Measurements from ENCODE around the gene ELAPOR2.
"Not testable (repeated sequence)": the region's sequence is repeated elsewhere in the genome, so short reads cannot be mapped to it uniquely, and the experiment has no call there.

Gene ELAPOR2

DNA sequence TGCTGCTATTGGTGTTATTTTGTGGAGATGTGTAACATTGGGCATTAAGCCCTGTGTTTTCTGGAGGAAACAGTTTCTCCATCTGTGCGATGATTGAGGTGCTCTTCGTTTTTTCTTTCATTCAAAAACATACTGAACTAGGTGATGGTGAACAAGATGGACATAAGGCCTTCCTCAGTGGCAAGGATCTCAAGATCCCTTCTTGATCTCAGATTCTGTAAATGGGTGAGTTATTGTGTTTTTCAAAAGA, 759 bp upstream of the ELAPOR2 start:
- TF ChIP-seq, protein P1, sequence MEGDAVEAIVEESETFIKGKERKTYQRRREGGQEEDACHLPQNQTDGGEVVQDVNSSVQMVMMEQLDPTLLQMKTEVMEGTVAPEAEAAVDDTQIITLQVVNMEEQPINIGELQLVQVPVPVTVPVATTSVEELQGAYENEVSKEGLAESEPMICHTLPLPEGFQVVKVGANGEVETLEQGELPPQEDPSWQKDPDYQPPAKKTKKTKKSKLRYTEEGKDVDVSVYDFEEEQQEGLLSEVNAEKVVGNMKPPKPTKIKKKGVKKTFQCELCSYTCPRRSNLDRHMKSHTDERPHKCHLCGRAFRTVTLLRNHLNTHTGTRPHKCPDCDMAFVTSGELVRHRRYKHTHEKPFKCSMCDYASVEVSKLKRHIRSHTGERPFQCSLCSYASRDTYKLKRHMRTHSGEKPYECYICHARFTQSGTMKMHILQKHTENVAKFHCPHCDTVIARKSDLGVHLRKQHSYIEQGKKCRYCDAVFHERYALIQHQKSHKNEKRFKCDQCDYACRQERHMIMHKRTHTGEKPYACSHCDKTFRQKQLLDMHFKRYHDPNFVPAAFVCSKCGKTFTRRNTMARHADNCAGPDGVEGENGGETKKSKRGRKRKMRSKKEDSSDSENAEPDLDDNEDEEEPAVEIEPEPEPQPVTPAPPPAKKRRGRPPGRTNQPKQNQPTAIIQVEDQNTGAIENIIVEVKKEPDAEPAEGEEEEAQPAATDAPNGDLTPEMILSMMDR (IDR thresholded peaks at IDR 0.05; ENCODE audit: extremely low read depth, missing control alignments), result no peak
- no peak for DNase-seq (ENCODE audit: low spot score)

DNA sequence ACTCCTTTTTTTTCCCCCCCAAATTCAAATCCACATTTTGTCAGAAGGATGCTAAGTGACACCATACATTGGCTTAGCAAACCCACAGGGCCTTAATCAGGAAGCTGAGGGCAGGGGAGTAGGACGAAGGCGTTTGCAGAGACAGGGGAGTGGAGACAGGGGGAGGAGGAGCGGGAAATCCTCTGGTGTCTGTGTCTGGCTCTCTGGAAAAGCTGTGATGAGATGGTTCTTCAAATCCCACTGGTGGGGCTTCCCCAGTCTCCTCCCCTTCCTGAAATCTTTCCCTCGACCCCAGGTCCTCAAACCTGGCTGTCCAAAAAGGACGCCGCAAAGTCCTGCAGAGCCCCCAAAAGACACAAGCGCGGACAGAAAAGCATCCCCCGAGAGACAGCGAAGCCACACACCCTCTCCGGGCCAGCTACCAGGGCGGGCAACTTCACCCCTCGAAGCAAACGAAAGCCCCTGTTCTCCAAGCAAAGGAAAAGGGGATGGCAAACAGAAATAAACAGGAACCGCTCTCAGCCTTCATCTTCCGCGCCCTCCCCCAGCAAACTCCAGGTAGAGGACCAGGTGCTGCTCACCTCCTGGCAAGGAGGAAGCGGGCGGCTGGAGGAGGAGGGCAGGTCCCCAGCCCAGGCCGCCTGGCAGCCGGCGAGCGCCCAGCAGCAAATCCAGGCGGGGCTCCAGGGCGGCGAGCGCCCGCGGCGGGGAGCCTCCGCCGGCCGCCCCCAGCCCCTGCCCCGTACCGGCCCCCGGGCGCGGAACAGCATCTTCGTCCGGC, 520 bp downstream of the ELAPOR2 start:
- no peak for DNase-seq (ENCODE audit: low spot score)
- TF ChIP-seq, protein P1 (IDR thresholded peaks at IDR 0.05; ENCODE audit: extremely low read depth, missing control alignments), result no peak

DNA sequence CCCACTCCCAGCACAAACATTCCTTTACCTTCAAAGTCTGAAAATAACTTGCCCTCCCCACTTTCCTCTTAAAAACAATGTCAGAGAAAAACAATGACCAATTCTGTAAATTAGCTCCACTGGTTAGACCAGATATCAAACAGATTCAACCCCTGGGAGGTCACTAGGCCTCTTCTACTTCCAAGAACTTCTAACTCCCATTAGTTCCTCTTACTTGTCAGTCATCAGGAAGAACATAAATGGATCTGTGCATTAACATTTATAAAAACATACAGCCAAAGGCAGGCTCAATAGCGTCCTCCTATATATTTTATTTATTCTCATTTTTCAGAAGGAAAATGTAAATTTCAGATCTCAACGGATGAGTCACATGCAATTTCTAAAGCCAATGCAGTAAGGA, 2.2 kb downstream of the ELAPOR2 start:
- TF ChIP-seq, protein P1 (IDR thresholded peaks at IDR 0.05; ENCODE audit: extremely low read depth, missing control alignments), result no peak
- no peak for DNase-seq (ENCODE audit: low spot score)

DNA sequence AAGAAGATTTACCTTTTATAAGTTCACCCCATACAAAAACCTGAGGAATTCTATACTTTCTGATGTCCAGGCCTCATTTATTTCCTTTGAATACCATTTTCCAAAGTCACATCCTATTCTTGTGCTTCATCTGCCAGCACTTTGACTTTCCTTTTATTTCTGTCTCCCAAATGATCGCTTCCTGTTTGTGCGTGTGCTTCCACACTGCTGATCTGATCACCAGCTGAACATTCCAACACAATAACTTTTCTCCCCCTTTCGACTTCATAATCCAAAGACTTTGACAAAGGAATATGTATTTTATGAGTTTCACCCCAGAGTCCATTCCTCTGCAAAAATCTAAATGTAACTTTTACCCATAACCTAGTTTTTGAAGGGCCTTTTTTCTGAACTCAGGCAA, 3.1 kb downstream of the ELAPOR2 start:
- DNase-seq (ENCODE audit: low spot score), result no peak

DNA sequence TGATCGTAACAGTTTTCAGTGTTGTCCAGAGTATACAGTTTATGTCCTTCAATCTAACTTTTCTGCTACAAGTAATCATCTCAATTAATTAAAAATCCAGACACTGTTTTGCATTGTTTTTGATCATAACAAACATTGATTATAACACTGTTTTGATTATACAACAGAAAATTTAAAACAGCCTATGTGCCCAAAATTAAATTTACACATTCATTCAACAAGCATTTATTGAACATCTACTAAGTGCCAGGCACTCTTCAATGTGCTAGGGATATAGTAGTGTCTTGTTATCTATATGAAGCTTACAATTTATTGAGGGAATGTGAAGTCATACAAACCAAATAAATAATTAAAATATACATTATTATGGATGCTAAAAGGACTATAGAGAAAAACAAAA, 10.6 kb downstream of the ELAPOR2 start:
- TF ChIP-seq, protein P1 (IDR thresholded peaks at IDR 0.05; ENCODE audit: extremely low read depth, missing control alignments), result no peak
- DNase-seq (ENCODE audit: low spot score), result no peak

More for the DNA sequence above, 3.1 kb downstream of the ELAPOR2 start:
- TF ChIP-seq, protein P1 (IDR thresholded peaks at IDR 0.05; ENCODE audit: extremely low read depth, missing control alignments), result no peak

DNA sequence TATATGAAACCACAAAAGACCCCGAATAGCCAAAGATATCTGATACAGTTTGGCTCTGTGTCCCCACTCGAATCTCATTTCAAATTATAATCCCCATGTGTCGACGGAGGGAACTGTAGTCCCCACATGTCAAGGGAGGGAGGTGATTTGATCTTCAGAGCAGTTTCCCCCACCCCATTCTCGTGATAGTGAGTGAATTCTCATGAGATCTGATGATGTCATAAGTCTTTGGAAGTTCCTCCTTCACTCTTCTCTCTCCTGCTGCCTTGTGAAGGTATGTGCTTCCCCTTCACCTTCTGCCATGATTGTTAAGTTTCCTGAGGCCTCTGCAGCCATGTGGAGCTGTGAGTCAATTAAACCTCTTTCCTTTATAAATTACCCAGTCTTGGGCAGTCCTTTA, 13.0 kb downstream of the ELAPOR2 start:
- no peak for DNase-seq (ENCODE audit: low spot score)
- TF ChIP-seq, protein P1 (IDR thresholded peaks at IDR 0.05; ENCODE audit: extremely low read depth, missing control alignments), result no peak

DNA sequence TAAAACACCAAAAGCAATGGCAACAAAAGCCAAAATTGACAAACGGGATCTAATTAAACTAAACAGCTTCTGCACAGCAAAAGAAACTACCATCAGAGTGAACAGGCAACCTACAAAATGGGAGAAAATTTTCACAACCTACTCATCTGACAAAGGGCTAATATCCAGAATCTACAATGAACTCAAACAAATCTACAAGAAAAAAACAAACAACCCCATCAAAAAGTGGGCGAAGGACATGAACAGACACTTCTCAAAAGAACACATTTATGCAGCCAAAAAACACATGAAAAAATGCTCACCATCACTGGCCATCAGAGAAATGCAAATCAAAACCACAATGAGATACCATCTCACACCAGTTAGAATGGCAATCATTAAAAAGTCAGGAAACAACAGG, 14.7 kb downstream of the ELAPOR2 start:
- not testable (repeated sequence) for DNase-seq (ENCODE audit: low spot score)

DNA sequence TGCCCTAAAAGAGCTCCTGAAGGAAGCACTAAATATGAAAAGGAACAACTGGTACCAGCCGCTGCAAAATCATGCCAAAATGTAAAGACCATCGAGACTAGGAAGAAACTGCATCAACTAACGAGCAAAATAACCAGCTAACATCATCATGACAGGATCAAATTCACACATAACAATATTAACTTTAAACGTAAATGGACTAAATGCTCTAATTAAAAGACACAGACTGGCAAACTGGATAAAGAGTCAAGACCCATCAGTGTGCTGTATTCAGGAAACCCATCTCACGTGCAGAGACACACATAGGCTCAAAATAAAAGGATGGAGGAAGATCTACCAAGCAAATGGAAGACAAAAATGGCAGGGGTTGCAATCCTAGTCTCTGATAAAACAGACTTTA, 17.9 kb downstream of the ELAPOR2 start:
- not testable (repeated sequence) for DNase-seq (ENCODE audit: low spot score)

DNA sequence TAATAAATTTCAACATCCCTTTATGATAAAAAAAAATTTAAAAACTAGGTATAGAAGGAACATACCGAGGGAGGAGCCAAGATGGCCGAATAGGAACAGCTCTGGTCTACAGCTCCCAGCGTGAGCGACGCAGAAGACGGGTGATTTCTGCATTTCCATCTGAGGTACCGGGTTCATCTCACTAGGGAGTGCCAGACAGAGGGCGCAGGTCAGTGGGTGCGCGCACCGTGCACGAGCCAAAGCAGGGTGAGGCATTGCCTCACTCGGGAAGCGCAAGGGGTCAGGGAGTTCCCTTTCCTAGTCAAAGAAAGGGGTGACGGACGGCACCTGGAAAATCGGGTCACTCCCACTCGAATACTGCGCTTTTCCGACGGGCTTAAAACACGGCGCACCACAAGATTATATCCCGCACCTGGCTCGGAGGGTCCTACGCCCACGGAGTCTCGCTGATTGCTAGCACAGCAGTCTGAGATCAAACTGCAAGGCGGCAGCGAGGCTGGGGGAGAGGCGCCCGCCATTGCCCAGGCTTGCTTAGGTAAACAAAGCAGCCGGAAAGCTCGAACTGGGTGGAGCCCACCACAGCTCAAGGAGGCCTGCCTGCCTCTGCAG, 19.7 kb downstream of the ELAPOR2 start:
- not testable (repeated sequence) for DNase-seq (ENCODE audit: low spot score)

Measured in GM20000 (cell line).